ENCODE measurements around the gene ESPL1.
A peak's percentile ranks its signal among the peaks of the same experiment; 100 is the strongest.
"Not testable (repeated sequence)": the region's sequence is repeated elsewhere in the genome, so short reads cannot be mapped to it uniquely, and the experiment has no call there.

The ESPL1 gene

DNA sequence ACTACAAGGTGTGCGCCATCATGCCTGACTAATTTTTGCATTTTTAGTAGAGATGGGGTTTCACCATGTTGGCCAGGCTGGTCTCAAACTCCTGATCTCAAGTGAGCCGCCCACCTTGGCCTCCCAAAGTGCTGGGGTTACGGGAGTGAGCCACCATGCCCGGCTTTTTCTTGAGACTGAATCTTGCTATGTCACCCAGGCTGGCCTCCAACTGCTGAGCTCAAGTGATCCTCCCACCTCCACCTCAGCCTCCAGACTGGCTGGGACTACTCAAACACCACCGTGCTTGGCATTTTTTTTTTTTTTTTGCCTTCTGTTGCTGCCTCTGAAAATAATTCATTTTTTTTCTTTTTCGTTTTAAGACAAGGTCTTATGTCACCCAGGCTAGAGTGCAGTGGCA lies 8.2 kb upstream of the ESPL1 start:
- no peak for DNase-seq (ENCODE audit: low read depth)

DNA sequence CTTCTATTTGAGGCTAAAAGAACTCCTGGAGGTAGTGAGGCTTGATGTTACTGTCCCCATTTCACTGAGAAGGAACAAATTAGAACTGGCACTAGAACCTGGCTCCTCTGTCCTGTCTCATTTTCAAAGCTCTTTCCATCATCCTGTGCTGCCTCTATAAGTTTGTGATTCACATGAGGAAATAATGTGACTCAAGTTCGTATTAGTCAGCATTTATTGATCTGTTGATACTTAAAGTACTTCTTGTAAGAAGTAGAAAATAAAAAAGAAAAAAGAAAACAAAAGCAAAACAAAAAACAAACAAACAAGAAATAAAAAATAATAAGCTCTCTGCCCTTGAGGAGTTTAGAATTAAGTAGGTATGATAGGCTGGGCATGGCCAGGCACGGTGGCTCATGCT lies 2.3 kb upstream of the ESPL1 start:
- no peak for DNase-seq (ENCODE audit: low read depth)

DNA sequence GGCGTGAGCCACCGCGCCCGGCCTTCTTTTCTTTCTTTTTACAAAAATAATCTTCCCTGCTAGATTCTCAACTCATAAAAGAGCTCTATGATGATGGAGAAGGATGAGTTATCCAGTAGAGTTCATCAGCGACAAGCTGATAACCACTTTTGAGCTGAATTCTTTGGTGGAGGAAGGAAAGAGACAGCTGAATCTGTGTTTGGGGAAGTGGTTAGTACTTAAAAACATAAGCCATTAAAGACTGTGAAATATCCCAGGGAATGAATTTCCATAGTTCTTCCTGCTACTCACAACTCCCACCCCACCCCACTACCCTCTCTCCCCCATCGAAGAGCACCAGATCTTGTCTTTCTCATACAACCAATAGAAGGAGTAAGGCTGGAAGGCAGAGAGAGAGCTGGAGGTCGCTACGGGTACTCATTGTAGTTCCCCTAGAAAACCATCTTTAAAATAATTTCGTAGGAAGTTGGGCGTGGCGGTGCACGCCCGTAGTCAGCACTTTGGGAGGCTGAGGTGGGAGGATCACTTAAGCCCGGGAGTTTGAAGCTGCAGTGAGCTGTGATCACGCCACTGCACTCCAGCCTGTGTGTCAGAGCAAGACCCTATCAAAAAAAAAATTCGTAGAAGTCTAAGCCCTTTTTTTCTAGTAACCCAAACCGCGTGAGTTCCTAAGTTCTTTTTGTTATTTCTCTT lies 647 bp upstream of the ESPL1 start:
- DNase-seq (ENCODE audit: low read depth): no peak

DNA sequence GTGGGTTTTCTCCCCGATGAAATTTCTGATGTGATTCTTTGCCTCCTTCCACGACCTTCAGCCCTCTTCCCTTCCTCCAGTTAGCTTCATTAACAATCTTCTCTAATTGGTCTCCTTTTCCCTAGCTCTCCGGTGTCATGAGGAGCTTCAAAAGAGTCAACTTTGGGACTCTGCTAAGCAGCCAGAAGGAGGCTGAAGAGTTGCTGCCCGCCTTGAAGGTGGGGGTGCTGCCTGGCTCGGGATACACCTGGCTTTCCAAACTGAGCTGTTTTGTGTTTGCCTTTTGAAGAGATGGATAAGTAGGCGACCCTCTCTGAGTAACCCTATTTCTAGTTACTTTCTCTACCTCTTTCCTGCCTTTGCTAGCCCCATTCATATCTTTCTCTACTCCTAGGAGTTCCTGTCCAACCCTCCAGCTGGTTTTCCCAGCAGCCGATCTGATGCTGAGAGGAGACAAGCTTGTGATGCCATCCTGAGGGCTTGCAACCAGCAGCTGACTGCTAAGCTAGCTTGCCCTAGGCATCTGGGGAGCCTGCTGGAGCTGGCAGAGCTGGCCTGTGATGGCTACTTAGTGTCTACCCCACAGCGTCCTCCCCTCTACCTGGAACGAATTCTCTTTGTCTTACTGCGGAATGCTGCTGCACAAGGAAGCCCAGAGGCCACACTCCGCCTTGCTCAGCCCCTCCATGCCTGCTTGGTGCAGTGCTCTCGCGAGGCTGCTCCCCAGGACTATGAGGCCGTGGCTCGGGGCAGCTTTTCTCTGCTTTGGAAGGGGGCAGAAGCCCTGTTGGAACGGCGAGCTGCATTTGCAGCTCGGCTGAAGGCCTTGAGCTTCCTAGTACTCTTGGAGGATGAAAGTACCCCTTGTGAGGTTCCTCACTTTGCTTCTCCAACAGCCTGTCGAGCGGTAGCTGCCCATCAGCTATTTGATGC lies 797 bp downstream of the ESPL1 start:
- DNase-seq (ENCODE audit: low read depth): no peak

DNA sequence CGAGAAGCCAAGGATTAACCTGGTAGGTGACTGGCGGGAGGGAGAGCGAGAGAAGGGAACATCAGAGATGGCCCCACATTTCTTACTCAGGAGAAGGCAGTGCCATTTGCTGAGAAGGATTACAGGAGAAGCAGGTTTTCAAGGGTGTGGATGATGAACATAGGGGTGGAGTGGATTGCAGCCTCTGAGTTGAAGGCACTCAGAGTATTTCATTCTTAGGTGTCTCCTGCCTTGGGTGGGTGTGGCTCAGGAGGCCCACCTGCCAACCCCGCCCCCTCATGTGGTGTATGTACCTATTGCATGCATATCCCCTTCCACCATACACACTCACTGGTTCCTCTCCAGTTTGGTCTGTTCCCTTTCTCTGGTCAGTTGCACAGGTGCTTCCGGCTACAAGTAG lies 6.3 kb downstream of the ESPL1 start:
- no peak for DNase-seq (ENCODE audit: low read depth)

DNA sequence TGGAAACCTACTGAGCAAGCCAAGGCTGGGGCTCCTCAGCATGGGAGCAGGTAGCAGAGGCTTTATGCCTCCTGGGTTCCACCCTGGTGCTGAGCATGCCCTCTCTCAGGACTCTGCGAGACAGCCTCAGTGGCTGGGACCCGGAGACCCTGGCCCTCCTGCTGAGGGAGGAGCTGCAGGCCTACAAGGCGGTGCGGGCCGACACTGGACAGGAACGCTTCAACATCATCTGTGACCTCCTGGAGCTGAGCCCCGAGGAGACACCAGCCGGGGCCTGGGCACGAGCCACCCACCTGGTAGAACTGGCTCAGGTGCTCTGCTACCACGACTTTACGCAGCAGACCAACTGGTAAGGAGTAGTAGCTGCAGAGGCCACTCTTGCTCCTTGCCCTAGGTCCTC lies 8.4 kb downstream of the ESPL1 start:
- DNase-seq (ENCODE audit: low read depth): no peak

DNA sequence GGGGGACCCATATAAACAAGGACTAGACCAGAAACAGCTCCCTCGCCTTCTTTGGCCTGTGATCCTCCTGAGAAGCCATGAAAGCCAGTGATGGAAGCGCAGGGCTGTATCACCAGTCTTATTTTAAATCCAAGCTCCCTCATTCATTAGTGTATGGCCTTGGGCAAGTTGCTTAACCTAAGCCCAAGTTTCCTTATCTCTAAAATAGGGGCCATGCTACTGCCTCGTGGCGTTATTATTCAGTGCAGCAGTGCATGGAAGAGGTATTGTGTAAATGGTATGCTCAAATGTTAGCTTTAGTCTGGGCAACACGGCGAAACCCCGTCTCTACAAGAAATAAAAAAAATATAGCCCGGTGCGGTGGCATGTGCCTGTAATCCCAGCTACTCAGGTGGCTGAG lies 9.9 kb downstream of the ESPL1 start:
- no peak for DNase-seq (ENCODE audit: low read depth)

DNA sequence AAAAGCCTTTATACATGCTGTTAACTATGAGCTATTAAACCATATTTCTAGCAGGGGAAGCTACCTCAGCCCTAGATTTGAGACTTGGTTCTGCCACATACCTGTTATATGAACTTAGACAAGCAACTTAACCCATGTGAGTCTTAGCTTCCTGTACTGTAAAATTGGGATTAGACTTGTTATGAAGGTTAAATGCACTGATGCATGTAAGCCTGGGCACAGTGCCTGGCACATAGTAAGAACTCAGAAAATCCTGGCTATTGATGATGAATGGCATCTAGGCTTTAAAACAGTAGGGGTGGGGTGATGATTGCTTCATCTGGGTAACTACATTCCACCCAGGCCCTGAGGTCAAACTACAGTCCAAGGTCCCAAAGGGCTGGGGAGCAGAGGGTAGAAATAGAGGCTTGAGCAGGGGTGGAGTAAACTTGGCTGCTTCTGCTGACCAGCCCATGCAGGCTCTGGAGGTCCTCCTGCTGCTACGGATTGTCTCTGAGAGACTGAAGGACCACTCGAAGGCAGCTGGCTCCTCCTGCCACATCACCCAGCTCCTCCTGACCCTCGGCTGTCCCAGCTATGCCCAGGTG lies 11.3 kb downstream of the ESPL1 start:
- no peak for DNase-seq (ENCODE audit: low read depth)

DNA sequence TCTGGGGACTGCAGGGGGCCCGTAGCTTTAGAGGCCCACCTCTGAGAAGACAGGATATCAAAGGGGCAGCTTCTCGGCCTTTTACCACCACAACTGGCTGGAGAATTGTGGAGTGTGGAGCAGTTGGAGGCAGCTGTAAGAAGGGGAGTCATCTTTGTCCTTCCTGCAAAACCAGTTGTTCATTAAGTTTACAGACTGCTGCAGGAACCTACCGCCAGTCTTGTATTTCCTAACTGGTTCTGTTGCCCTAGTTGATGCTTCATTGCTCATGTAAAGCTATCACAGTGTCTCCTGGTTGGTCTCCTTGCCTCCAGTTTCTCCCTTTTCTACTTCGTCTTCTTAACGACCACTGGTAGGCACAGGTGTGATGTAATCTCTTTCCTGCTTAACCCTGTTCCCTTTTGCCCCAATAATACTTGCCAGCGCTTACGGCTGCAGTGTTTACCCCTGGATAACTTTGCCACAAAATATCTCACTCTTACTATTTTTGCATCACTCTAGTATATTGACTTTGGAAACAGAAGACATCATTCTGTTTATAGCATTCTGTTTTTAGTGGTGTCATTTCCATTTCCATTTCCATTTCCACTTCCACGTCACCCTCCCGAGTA lies 11.9 kb downstream of the ESPL1 start:
- no peak for DNase-seq (ENCODE audit: low read depth)

DNA sequence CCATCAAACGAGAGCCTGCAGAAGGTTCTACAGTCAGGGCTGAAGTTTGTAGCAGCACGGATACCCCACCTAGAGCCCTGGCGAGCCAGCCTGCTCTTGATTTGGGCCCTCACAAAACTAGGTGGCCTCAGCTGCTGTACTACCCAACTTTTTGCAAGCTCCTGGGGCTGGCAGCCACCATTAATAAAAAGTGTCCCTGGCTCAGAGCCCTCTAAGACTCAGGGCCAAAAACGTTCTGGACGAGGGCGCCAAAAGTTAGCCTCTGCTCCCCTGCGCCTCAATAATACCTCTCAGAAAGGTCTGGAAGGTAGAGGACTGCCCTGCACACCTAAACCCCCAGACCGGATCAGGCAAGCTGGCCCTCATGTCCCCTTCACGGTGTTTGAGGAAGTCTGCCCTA lies 18.3 kb downstream of the ESPL1 start:
- DNase-seq (ENCODE audit: low read depth): no peak

DNA sequence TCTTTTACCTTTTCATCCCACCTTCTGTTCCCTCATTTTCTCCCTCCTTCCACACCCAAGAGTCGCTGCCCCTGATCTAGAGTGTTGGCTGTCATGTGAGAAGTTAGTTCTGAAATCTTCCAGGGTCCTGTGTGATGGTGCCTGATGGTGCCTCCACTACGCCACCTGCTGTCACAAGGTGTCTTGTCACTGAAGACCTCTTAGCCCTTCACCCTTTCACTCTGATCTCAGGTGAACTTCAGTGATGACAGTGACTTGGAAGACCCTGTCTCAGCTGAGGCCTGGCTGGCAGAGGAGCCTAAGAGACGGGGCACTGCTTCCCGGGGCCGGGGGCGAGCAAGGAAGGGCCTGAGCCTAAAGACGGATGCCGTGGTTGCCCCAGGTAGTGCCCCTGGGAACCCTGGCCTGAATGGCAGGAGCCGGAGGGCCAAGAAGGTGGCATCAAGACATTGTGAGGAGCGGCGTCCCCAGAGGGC lies 19.7 kb downstream of the ESPL1 start:
- DNase-seq (ENCODE audit: low read depth): peak; percentile 28

DNA sequence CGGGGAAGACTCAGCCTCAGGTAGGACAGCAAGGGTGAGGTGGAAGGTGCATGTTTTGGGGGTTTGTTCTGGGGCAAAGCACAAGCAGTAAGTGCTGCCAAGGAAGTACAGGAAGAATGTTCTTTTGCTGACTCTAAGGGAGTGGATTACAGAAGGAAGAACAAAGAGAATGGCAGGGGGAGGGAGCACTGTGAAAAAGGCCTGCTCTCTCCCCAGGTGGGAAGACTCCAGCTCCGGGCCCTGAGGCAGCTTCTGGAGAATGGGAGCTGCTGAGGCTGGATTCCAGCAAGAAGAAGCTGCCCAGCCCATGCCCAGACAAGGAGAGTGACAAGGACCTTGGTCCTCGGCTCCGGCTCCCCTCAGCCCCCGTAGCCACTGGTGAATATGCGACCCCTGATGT lies 20.2 kb downstream of the ESPL1 start:
- DNase-seq (ENCODE audit: low read depth): no peak

DNA sequence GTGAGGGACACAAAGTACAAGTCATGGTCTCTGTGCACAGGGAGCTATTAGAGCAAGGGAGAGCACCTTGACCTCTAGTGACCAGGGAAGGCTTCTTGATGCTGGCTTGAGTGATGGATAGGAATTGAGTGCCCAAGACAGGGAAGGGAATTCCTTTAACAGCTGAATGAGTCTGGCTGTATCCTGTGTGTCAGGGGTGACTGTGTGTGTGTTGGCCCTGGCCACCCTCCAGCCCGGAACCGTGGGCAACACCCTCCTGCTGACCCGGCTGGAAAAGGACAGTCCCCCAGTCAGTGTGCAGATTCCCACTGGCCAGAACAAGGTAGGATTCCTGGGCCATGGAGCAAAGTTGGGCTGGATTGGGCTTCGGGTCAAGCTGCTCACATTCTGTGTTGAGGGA lies 21.8 kb downstream of the ESPL1 start:
- DNase-seq (ENCODE audit: low read depth): no peak

DNA sequence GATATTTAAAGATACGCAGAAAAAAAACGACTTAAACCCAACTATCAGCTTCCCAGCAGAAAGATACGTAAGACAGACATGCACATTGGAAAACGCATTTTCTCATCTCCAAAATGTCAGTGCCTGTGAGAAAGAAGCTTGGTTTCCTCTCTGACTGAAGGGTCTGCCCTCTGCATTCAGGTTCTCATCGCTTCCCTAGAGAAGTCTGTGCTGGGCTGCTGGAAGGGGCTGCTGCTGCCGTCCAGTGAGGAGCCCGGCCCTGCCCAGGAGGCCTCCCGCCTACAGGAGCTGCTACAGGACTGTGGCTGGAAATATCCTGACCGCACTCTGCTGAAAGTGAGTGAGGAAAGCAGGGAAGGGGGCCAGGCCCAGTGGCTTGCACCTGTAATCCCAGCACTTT lies 22.6 kb downstream of the ESPL1 start:
- no peak for DNase-seq (ENCODE audit: low read depth)

DNA sequence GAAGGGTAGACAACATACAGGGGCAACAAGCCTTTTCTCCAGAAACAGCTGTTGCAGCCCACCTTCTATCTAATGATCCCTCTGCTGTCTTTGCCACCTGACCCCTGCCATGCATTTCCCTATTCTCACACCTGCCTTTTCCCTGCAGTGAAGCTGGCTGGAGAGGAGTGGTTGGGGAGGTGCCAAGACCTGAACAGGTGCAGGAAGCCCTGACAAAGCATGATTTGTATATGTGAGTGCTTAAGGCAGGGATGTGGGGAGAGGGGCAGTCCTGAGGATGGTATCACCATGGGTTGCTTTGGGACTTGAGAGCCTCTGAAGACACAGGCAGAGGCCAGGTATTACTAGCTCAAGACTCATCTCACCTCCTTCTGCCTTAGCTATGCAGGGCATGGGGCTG lies 24.3 kb downstream of the ESPL1 start:
- DNase-seq (ENCODE audit: low read depth): no peak

DNA sequence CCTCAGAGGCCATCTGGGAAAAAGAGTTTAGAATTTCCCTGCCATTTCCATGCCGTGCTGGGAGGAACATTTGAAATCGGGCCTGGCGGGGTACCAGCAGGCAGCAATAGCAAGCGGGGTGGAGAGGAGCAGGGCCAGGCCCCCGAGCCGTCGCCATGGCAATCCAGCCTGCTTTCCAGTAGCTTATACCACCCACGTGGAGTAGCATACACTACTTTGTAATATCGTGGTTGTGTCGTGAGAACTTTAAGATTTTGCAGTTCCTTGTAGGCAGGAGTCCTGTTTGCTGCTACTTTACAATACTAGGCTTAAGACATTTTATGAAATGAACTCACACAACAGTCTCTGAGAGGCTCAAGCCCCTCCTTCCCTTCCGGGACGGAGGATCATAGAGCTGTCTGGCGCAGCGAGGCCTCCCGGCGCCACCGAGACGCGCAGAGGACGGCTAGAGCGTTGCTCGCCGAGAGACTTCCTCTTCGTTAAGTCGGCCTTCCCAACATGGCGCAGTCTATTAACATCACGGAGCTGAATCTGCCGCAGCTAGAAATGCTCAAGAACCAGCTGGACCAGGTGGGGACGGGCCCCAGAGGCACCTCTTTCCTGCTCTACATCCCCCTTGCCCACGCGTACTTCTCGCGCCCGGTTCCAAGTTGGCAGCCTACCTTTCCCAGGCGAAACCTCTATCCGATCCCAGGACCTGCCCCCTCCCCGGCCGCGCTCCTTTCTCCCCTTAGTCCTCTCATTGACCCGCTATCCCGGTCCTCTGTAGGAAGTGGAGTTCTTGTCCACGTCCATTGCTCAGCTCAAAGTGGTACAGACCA lies 27.2 kb downstream of the ESPL1 start, which contains the start of gene PFDN5:
PFDN5 (plus strand) TSS at position 473 of the 821 bp plus-strand sequence; CDS start at position 499, 26 bp downstream.
- peak; percentile 72 for DNase-seq (ENCODE audit: low read depth)

DNA sequence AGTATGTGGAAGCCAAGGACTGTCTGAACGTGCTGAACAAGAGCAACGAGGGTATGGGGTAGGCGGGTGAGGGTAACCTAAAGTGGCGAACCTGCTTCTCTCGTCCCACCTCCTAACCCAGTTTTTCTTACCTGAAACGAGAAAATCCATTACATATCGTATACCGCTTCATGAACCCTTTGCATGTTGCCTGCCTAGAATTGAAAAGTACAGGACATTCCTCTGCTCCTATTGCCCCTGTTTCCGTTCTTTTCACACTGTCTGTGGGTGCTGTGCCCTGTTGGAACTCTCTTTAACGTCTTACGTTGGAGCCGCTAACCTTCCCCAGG lies 27.8 kb downstream of the ESPL1 start:
- no peak for DNase-seq (ENCODE audit: low read depth)

DNA sequence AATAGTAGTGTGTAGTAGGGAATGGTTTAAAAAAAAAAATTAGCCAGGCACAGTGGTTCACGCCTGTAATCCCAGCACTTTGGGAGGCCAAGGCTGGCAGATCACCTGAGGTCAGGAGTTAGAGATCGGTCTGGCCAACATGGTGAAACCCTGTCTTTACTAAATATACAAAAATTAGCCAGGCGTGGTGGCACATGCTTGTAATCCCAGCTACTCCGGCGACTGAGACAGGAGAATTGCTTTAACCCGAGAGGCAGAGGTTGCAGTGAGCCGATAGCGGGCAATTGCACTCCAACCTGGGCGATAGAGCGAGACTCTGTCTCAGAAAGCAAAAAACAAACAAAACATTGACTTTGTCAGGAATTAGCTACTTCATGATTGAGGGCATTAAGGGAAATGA lies 29.0 kb downstream of the ESPL1 start:
- not testable (repeated sequence) for DNase-seq (ENCODE audit: low read depth)

DNA sequence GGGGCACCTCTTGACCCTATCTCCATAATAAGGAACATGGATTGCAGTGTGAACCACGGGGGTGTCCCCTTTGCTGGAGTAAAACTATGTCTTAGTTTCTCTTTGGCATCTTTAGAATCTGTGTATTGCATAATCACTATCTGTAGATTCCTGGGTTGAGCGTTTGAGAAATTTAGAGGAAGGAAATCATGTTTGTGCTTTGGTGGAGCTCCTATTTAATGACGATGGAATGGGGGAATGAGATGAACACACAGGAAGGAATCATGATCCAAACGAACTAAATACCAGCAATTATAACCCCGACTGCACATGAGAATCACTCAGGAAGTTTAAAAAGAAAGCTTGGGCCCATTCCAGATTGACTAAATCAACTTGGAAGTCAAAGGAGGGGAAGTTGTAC lies 30.1 kb downstream of the ESPL1 start:
- DNase-seq (ENCODE audit: low read depth): no peak

DNA sequence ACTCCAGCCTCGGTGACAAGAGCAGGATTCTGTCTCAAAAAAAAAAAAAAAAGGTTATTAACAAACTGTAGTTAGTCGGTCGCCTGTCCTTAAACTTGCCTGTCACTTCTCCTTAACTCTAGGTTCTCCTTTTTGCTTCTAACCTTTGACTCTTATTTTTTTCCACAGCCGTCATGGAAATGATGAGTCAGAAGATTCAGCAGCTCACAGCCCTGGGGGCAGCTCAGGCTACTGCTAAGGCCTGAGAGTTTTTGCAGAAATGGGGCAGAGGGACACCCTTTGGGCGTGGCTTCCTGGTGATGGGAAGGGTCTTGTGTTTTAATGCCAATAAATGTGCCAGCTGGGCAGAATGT lies 31.0 kb downstream of the ESPL1 start:
- no peak for DNase-seq (ENCODE audit: low read depth)

DNA sequence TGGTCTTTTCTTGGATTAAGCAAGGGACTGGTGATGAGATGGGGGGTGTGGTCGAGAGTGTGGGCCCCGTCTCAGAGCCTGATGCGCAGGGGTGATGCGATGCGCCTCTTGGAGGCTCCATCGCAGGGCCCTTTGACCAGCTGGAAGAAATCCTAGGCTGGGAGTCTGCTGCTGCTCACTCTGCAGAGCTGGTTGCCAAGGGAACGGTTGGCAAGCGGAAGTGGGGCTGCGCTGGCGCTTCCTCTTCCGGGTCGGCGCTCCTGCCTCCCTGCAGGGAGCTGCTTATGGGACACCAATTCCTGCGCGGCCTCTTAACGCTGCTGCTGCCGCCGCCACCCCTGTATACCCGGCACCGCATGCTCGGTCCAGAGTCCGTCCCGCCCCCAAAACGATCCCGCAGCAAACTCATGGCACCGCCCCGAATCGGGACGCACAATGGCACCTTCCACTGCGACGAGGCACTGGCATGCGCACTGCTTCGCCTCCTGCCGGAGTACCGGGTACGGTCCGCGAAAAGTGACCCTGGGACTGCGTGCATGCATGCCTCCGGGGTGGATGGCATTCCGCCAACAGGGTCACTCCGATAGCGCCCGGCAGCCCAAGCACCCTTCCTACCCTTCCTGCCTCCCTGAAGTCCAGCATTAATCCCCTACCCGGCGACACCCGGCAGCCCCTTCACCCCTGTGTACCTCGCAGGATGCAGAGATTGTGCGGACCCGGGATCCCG lies 31.5 kb downstream of the ESPL1 start, which contains the start of gene MYG1:
MYG1 (plus strand) TSS at position 242 of the 727 bp plus-strand sequence; CDS start at position 285, 43 bp downstream.
- peak; percentile 81 for DNase-seq (ENCODE audit: low read depth)

All from T-helper 22 cell (primary cell).